Nephron (organoid): ENCODE results near the gene CLMN.
A peak's percentile ranks its signal among the peaks of the same experiment; 100 is the strongest.

Experiments
- H3K27ac Mint-ChIP-seq, 3 experiments: 2 replicates each; pipeline ENCODE4 v1.8.0; 2020; ENCODE audit warnings: mixed read lengths in 3 of 3, mild to moderate bottlenecking in 2 of 3, moderate library complexity in 1 of 3
- H3K27me3 Mint-ChIP-seq: 2 replicates; pipeline ENCODE4 v1.8.0; 2021; ENCODE audit warnings: low read depth, mild to moderate bottlenecking, moderate library complexity, mixed read lengths
- H3K36me3 Mint-ChIP-seq: 2 replicates; pipeline ENCODE4 v1.8.0; 2020; ENCODE audit warnings: low read depth, mixed read lengths
- H3K4me1 Mint-ChIP-seq: 2 replicates; pipeline ENCODE4 v1.8.0; 2020; ENCODE audit warnings: mixed read lengths
- H3K4me3 Mint-ChIP-seq, 3 experiments: 2 replicates each; pipeline ENCODE4 v1.8.0; 2020; ENCODE audit warnings: mild to moderate bottlenecking in 3 of 3, mixed read lengths in 3 of 3, moderate library complexity in 2 of 3
- H3K9me3 Mint-ChIP-seq: 2 replicates; pipeline ENCODE4 v1.8.0; 2020; ENCODE audit warnings: mixed read lengths
- CTCF ChIP-seq, 3 experiments: fragments of 200-600 bp; sonication (generic); IDR thresholded peaks; one replicate each; pipeline ENCODE4 v1.5.0; 2021; ENCODE audit warnings: antibody characterized with exemption in 3 of 3; ENCODE audit not compliant: unreplicated experiment in 3 of 3

CLMN gene

GRCh38 chr14:95268350-95268749 is 51.4 kb downstream of the CLMN start:
- Mint-ChIP-seq H3K36me3 (no peaks in the 10 kb centered on the region), H3K4me1 (peaks cover 28% of the 10 kb centered on the region), H3K4me3 (no peak overlapping the region), H3K27ac (no peak overlapping the region), H3K27me3 (peaks cover 3% of the 10 kb centered on the region), H3K9me3 (peaks cover 8% of the 10 kb centered on the region)
- TF ChIP-seq CTCF (IDR thresholded peaks at IDR 0.05; ENCODE audit: unreplicated experiment in 3 of 3): no peak

DNA sequence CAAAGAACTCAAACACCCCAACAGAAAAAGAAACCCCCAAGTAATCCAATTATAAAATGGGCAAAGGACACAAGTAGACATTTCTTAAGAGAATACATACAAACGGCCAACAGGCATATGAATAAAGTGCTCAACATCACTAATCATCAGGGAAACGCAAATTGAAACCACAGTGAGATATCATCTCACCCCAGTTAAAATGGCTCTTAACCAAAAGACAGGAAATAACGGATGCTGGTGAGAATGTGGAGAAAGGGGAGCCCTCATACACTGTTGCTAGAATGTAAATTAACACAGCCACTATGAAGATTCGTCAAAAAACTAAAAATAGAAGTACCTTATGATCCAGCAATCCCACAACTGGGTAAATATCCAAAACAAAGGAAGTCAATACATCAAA is 52.4 kb downstream of the CLMN start:
- H3K27ac Mint-ChIP-seq: no peak overlapping the region
- no peaks in the 10 kb centered on the region for H3K36me3 Mint-ChIP-seq
- no peak for TF ChIP-seq CTCF (IDR thresholded peaks at IDR 0.05; ENCODE audit: unreplicated experiment in 3 of 3)
- H3K27me3 Mint-ChIP-seq: peaks cover 3% of the 10 kb centered on the region
- H3K4me3 Mint-ChIP-seq: no peak overlapping the region
- peaks cover 8% of the 10 kb centered on the region for H3K9me3 Mint-ChIP-seq
- peaks cover 28% of the 10 kb centered on the region for H3K4me1 Mint-ChIP-seq

GRCh38 chr14:95265106-95266094 is 54.3 kb downstream of the CLMN start:
- Mint-ChIP-seq H3K4me3 (no peak overlapping the region), H3K27ac (peak overlapping the region; percentile 66 to 87 (median 79)), H3K4me1 (peaks cover 45% of the 10 kb centered on the region), H3K27me3 (peaks cover 3% of the 10 kb centered on the region), H3K36me3 (no peaks in the 10 kb centered on the region), H3K9me3 (peaks cover 8% of the 10 kb centered on the region)
- no peak for TF ChIP-seq CTCF (IDR thresholded peaks at IDR 0.05; ENCODE audit: unreplicated experiment in 3 of 3)

DNA sequence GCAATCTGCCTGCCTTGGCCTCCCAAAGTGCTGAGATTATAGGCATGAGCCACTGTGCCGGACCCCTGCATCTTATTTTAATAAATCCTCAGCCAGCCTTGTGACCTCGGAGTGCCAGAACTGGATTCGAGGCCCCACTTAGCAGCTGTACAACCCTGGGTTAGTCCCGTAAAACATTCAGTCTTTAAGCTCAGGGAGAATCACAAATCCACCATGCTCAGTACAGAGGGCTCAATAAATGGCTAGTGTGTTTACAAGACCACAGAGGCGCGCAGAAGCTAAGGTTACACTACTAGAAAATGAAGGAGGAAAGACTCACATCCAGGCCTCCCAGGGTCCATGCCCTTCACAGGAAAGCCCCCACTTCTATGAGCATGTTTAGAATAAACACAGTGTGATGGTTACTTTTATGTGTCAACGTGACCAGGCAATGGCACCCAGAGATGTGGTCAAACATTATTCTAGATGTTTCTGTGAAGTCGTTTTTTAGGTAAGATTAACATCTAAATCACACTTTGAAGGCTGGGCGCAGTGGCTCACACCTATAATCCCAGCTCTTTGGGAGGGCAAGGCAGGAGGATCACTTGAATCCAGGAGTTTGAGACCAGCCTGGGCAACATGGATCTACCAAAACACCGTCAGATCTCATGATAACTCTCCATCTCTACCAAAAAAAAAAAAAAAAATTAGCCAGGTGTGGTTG is 55.3 kb downstream of the CLMN start:
- Mint-ChIP-seq H3K4me3 (no peak overlapping the region), H3K36me3 (no peaks in the 10 kb centered on the region), H3K27ac (peak overlapping the region; percentile 40 to 59 (median 52)), H3K27me3 (peaks cover 3% of the 10 kb centered on the region), H3K4me1 (peaks cover 37% of the 10 kb centered on the region), H3K9me3 (peaks cover 8% of the 10 kb centered on the region)
- TF ChIP-seq CTCF (IDR thresholded peaks at IDR 0.05; ENCODE audit: unreplicated experiment in 3 of 3): no peak

DNA sequence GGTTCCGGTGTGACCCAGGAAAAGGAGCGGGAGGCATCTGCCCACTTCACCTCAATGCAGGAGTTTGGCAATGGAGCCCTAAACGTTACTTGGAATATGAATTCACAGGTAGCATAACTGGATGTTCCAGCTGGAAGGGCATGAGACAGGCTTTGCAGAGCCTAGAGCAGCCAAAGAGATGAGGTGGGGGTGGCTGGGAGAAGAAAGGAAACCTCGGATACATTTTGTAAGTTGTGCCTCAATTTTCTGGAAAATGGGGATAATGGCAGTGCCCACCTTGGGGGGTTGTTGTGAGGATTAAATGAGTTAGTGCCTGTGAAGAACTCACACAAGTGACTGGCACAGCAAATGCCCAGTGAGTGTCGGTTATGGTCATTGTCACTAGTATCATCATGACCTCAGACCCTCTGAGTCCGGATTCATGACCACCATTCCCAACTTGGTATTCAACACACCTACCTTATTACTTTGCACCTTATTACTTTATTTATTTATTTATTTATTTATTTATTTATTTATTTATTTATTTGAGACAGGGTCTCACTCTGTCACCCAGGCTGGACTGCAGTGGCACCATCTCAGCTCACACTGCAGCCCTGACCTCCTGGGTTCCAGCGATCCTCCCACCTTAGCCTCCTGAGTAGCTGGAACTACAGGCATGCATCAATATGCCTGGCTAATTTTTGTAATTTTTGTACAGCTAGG is 56.0 kb downstream of the CLMN start:
- peaks cover 37% of the 10 kb centered on the region for H3K4me1 Mint-ChIP-seq
- H3K27ac Mint-ChIP-seq: peak overlapping the region in 1 of 3 experiments; percentile 40
- TF ChIP-seq CTCF (IDR thresholded peaks at IDR 0.05; ENCODE audit: unreplicated experiment in 3 of 3): no peak
- no peaks in the 10 kb centered on the region for H3K36me3 Mint-ChIP-seq
- H3K27me3 Mint-ChIP-seq: peaks cover 3% of the 10 kb centered on the region
- no peak overlapping the region for H3K4me3 Mint-ChIP-seq
- H3K9me3 Mint-ChIP-seq: peaks cover 8% of the 10 kb centered on the region
